ENCODE results near the gene JAK1.

GRCh38 chr1:64867266-64867665, 99.1 kb downstream of the JAK1 start:
- TF ChIP-seq CTCF (IDR thresholded peaks at IDR 0.05 in 4 of 5, conservative IDR thresholded peaks at IDR 0.05 in 1 of 5), result no peak
- TF ChIP-seq POLR2A (IDR thresholded peaks at IDR 0.05), result no peak

Data from gastrocnemius medialis (tissue), 4 donors.